ENCODE data around the gene MYO3B.

Gene MYO3B

GRCh38 chr2:170485254-170486026 is 307.5 kb downstream of the MYO3B start:
- DNase-seq: no peak

- DNase-seq: no peak
Measured at GRCh38 chr2:170486730-170487129, 308.8 kb downstream of the MYO3B start.

- no peak for DNase-seq
Measured at GRCh38 chr2:170488807-170489206, 310.9 kb downstream of the MYO3B start.

- no peak for DNase-seq
Measured at GRCh38 chr2:170492010-170492409, 314.1 kb downstream of the MYO3B start.

GRCh38 chr2:170493426-170494097 is 315.6 kb downstream of the MYO3B start:
- DNase-seq: no peak

- no peak for DNase-seq
Measured at GRCh38 chr2:170495896-170496295, 317.9 kb downstream of the MYO3B start.

GRCh38 chr2:170498619-170499018 is 320.7 kb downstream of the MYO3B start:
- DNase-seq: no peak

- DNase-seq: no peak
Measured at GRCh38 chr2:170500104-170500503, 322.2 kb downstream of the MYO3B start.

GRCh38 chr2:170500770-170501169 is 322.8 kb downstream of the MYO3B start:
- no peak for DNase-seq

- DNase-seq: no peak
Measured at GRCh38 chr2:170501421-170502043, 323.6 kb downstream of the MYO3B start.

- no peak for DNase-seq
Measured at GRCh38 chr2:170502361-170503130, 324.6 kb downstream of the MYO3B start.

- DNase-seq: no peak
Measured at GRCh38 chr2:170503563-170503962, 325.6 kb downstream of the MYO3B start.

GRCh38 chr2:170503971-170504809 is 326.2 kb downstream of the MYO3B start:
- DNase-seq: no peak

- DNase-seq: no peak
Measured at GRCh38 chr2:170504810-170505145, 326.8 kb downstream of the MYO3B start.

GRCh38 chr2:170505631-170506275 is 327.8 kb downstream of the MYO3B start:
- DNase-seq: no peak

GRCh38 chr2:170509452-170510193 is 331.7 kb downstream of the MYO3B start:
- no peak for DNase-seq

- no peak for DNase-seq
Measured at GRCh38 chr2:170512266-170512665, 334.3 kb downstream of the MYO3B start.

- DNase-seq: no peak
Measured at GRCh38 chr2:170514140-170514539, 336.2 kb downstream of the MYO3B start.

GRCh38 chr2:170517538-170517937 is 339.6 kb downstream of the MYO3B start:
- DNase-seq: no peak

GRCh38 chr2:170518911-170519310 is 341.0 kb downstream of the MYO3B start:
- no peak for DNase-seq

- DNase-seq: no peak
Measured at GRCh38 chr2:170521299-170521698, 343.4 kb downstream of the MYO3B start.

Data from T-helper 9 cell (primary cell).